HG02623 (cell line): ENCODE measurements around the gene FBXL17.

Experiments
- ATAC-seq: cut with Tn5 transposase; IDR thresholded peaks from one replicate; pipeline ENCODE4 v1.9.1; 2021; ENCODE audit warnings: moderate library complexity; ENCODE audit not compliant: unreplicated experiment

FBXL17 gene

DNA sequence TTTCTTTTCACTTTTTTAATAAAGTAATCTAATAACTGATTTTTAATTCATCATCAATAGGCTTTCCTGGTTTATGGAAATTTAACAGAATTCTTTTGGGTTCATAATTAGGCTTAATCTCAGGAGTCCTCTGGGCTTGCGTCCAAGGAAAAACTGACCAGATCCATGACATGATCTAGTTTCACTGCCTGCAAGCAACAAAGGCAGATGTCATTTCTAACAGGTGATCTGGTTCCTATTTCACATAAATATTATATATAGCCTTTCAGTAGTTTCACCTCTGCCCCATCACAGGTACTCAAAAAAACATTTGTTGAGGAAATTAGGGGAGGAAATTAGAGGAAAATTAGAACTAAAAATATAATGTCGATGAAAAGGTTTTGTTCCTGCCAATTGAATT is 126.4 kb downstream of the FBXL17 start:
- no peak for ATAC-seq

- ATAC-seq, result no peak
Measured at GRCh38 chr5:108251350-108251749, 130.5 kb downstream of the FBXL17 start.

- ATAC-seq, result no peak
Measured at GRCh38 chr5:108249785-108250426, 132.0 kb downstream of the FBXL17 start.

DNA sequence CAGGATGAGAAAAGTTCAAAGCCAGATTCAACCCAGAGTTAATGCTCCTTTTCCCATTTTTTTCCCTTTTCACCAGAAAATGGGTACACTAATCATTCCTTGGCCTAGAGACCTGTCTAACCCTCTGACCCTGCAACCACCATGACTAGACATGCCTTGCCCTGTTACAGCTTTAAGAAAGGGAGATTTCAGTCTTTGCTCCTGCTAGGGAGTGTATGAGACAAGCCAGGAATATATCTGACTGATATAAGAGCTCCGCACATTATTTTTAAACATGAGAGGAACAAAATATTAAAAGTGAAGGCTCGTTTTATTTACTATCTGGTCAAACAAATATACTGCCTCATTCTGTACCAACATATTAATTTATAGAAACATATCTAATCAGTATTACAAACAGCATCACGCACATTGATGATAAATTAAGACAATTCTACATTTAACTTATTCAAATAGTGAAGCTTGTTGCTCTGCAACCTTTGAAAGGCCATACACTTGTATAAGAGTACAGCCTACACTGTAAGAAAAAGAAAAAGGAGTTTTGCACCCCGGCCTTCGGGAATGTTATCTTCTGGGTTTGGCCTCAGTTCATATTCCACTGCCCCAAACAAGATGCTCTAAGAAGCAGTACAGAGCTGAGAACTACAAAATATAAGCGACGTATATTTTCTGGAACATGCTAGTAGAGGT is 132.7 kb downstream of the FBXL17 start:
- no peak for ATAC-seq

DNA sequence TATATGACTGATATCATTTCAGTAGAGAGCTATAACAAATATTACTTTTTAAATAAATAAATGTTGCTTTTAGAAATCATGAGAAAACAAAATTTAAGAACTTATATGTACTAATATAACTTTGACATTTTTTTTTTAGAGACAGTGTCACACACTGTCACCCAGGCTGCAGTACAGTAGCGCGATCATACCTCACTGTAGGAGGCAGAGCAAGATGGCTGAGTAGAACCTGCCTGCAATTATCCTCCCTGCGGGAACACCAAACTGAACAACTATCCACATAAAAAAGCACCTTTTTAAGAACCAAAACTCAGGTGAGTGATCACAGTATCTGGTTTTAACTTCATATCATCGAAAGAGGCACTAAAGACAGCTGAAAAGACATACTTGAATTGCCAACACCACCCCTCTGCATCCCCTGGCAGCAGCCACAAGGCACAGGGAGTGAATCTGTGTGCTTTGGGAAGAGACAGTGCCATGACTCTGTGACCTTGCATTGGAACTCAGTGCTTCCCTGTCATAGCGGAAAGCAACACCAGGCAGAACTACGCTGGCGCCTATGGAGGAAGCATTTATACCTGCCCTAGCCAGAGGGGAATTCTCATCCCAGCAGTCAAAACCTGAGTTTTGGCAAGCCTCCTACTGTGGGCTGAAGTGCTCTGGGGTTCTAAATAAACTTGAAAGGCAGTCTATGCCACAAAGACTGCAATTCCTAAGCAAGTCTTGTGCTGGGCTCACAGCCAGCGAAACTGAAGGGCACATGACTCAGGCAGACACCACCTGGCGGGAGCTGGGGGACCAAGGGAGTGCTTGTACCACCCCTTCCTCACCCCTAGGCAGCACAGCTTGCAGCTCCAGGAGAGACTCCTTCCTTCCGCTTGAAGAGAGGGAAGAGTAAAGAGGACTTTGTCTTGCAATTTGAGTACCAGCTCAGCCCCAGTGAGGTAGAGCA is 142.7 kb downstream of the FBXL17 start:
- no peak for ATAC-seq

DNA sequence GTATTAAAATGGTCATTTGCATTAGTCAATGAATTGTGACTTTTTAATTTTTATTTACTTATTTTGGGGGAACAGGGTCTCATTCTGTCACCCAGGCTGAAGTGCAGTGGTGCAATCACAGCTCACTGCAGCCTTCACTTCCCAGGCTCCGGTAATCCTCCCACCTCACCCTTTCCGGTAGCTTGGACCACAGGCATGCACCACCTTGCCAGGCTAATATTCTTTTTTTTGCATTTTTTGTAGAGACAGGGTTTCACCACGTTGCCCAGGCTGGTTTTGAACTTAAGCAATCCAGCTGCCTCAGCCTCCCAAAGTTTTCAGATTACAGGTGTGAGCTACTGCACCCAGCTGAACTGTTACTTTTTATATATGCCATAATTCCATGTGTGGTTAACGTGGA is 143.4 kb downstream of the FBXL17 start:
- ATAC-seq, result no peak

DNA sequence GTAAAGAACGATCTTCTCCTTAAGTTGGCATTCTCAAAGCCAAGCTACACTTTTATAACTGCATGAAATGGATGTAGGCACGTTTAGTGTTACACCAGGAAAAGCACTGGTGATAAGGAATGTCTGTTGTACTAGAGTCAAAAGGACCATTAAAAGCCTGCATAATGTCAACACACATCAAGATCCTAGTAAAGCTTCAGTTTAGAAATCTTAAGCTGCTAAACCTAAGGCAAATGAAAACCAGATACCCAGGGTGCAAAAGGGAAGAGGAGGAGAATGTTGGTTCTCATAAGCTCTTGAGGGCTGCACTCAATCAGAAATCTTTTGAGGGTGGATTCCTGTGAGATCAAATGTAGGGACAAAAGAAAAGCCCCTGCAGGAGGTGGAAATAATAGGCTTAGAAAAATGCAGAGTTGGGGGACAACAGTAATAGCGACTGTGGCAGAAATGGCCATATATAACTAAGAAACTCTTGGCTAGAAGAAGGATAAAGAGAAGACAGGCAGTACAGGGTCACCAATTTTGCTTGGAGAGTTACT is 148.2 kb downstream of the FBXL17 start:
- no peak for ATAC-seq

DNA sequence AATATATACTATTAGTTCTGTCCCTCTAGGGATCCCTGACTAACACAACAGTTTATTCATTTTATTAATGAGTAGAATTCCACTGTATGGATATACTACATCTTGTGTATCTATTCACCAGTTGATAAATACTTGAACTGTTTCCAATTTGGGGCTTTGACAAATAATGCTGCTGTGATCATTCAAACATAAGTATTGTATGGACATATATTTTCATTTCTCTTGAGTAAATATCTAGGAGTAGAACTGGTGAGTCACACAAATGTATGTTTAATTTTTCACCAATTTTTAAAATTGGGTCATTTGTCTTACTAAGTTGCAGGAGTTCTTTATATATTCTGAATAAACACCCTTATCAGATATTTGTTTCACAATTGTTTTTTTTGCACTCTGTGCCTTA is 149.1 kb downstream of the FBXL17 start:
- no peak for ATAC-seq

DNA sequence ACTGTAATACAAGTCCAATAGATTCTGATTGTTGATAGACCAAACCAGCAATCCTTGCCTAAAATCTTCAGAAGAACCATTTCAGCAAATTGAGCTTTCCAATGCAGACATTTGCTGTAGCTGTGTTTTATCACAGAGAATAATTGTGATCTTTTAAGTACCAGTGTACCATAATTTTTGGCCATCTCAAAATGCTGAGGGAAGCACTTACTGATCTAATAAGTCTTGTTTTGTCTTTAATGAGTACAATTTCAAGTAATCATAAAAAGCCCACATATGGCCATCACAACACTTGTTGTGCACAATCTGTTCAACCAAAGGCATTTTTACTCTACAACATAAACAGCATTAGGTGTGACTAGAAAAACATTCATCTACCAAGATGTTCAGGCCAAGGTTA is 159.9 kb downstream of the FBXL17 start:
- no peak for ATAC-seq

DNA sequence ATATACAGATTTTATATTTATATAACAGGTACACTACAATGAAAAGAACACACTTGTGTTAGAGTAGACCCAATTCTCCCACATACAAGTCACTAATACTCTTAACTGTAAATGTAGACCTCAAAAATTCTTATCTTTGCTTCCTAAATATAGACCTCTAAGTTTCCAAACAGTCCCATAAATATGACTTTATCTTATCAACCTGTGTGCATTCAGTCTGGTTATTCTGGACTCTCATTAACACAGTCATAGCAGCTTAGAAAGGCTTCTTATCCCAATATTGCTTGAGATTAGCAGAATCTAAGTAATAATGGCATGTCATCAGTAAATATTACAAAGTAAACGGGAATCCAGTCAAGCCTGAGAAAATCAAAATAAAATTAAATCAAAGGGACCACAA is 161.1 kb downstream of the FBXL17 start:
- no peak for ATAC-seq

DNA sequence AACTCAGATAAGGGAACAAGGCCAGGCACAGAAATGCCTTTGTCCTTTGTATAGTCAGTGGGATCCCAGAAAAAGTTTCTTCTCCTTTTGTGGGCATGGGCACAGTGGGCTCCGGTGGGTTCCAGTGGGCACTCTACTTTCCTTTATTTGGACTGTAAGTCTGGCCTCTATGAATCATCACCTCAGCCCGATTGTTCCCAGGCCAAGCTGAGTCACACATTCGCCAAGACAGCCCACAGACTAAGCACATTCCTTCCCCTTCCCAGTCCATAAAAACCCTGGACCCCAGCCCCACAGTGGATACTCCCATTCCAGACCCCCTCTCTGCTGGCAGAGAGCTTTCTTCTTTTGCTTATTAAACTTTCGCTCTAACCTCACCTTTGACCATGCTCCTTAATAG is 165.0 kb downstream of the FBXL17 start:
- no peak for ATAC-seq

- ATAC-seq, result no peak
Measured at GRCh38 chr5:108214857-108215256, 167.0 kb downstream of the FBXL17 start.

GRCh38 chr5:108212775-108213346 is 169.0 kb downstream of the FBXL17 start:
- no peak for ATAC-seq

GRCh38 chr5:108206707-108207106 is 175.2 kb downstream of the FBXL17 start:
- no peak for ATAC-seq

DNA sequence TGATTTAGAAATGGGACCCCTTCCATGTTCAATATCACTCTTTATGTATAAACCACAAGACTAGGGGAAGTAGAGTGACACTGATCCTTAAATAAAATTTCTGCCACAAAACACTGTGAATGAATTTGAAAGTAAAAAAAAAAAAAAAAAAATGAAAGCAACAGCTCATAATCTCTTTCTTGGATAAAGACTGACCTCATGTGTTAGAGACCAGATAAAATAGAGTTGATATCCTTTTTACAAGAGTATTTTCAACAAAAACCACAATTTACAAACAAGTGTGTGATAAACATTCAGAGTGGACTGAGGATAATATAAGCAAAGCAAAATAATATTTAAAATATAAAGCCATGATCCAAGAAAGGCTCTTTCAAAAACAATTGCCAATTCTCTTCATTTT is 180.2 kb downstream of the FBXL17 start:
- ATAC-seq, result no peak

- ATAC-seq, result no peak
Measured at GRCh38 chr5:108196276-108196675, 185.6 kb downstream of the FBXL17 start.

DNA sequence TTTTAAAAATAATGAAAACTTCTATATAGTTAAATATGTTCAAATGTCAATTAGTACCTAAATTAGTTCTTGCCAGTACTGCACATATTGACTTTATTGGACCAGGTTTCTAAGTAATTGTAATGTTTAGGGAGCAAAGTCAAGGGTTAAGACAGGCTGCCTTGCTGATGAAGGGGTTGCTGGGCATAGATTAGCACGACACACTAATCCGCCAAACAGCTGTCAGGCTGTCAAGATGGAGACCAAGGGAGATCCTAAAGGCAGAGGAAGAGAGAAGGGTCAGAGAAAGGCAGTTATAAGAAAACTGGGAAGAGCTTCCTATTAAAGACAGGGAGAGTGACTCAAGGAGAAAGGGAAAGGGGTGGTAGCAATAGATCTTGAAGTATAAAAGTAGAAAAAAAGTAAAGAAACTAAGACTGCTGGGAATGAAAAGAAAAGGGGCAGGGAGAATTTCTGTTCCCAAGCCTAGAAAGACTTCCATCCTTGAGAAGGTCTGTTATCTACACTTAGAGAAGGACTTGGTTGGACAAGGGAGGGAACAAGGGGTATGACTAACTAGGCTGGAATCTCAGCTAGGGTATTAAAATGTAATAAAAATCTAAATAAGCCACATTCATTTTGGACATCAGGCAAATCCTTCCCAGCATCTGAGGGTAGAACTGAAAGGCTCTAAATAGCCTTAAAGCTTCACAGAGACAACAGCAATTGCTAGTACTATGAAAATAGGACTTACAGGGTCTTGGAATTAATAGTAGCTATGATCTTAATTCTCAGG is 188.7 kb downstream of the FBXL17 start:
- no peak for ATAC-seq

- no peak for ATAC-seq
Measured at GRCh38 chr5:108184940-108185339, 197.0 kb downstream of the FBXL17 start.

GRCh38 chr5:108181975-108182374 is 199.9 kb downstream of the FBXL17 start:
- ATAC-seq, result no peak

- ATAC-seq, result no peak
Measured at GRCh38 chr5:108174286-108174685, 207.6 kb downstream of the FBXL17 start.
